ENCODE measurements around the gene PPP6R1.

PPP6R1 gene

DNA sequence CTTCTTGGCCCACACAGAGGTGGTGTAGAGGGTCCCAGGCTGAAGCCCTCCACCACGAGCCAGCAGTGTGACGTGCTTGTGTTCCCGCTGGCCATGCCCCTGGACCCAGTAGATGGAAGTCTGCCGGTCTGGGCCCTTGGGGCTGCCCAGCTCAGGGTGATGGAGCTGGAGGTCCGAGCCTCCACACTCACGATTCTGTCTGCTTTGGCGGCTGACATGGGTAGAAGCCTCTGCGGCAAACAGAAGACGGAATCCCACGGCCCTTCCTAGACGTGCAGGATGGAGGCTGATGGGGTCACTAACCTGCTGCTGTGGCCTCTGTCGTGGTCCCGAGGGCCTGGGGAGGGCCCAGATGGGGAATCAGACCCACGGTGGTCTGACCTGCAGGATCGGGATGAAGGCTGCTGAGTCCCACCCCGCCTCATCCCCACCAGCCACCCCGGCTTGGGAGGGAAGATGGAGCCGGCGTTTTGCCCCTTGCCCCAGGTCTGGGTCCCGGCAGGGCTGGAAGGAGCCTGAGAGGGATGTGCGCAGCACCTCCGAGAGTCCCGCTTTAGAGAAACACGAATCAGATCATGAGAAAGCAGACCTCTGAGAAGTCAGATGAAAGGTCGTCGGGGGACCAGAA, 34.7 kb downstream of the PPP6R1 start:
- ChIA-PET POLR2A (no interaction called here), CTCF (no interaction called here)
- DNase-seq (ENCODE audit: extremely low spot score): no peak

DNA sequence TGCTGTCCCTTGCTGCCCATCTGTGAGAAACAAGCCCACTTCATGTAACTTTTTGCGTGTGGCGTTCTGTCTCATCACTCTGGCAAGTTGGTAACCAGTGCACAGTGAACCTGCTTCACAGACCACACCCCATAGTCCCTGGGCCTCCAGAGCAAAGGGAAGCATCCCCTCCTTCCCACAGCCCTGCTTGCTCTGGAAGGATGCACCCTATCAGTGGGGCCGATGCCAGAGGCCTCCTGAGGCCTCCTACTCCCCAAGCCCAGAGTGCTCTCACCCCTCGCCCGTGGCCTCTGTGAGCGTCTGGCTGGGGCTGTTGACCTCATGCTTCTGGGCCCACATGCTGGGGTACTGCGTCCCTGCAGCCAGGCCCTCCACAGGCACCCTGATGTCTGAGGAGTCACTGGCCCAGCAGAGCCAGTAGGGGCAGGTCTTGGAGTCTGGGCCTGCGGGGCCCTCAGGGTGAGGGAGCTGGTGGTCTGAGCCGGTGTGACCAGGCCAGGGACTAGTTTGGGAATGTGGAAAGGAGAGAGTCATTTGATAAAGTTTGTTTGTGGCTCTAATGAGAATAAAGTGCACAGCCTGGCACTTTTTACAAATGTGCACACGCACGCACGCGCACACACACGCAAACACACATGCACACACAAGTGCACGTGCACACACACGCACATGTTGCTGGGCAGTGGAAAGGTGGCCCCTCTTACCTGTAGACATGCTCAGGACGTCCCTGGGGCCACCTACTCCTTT, 35.4 kb downstream of the PPP6R1 start:
- CTCF ChIA-PET: no interaction called here
- DNase-seq (ENCODE audit: extremely low spot score): no peak
- POLR2A ChIA-PET: no interaction called here
- TF ChIP-seq, protein P1, sequence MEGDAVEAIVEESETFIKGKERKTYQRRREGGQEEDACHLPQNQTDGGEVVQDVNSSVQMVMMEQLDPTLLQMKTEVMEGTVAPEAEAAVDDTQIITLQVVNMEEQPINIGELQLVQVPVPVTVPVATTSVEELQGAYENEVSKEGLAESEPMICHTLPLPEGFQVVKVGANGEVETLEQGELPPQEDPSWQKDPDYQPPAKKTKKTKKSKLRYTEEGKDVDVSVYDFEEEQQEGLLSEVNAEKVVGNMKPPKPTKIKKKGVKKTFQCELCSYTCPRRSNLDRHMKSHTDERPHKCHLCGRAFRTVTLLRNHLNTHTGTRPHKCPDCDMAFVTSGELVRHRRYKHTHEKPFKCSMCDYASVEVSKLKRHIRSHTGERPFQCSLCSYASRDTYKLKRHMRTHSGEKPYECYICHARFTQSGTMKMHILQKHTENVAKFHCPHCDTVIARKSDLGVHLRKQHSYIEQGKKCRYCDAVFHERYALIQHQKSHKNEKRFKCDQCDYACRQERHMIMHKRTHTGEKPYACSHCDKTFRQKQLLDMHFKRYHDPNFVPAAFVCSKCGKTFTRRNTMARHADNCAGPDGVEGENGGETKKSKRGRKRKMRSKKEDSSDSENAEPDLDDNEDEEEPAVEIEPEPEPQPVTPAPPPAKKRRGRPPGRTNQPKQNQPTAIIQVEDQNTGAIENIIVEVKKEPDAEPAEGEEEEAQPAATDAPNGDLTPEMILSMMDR (IDR thresholded peaks at IDR 0.05; ENCODE audit: control extremely low read depth, extremely low read depth, low read depth, missing control alignments): no peak

More for the DNA sequence above, 34.7 kb downstream of the PPP6R1 start:
- TF ChIP-seq, protein P1 (IDR thresholded peaks at IDR 0.05; ENCODE audit: control extremely low read depth, extremely low read depth, low read depth, missing control alignments): no peak

DNA sequence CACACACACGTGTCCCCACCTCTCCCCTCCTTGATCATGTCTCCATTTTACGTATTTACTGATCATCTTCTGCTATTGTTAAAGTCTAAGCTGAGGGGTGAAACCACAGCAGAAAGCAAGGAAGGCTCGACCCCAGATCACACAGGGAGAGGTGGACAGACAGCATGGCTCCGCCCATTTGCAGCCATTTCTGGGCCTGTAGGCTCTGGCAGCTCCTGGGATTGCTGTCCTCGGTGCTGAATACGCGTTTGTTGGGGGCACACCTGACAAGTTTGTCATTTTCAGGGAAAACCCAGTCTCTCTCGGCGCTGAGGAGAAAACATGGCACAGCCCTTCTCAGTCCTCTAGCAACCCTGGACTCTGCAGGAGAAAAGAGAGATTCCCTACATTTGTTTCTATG, 38.3 kb downstream of the PPP6R1 start:
- ChIA-PET POLR2A (no interaction called here), CTCF (interaction anchor here (1.5 kb wide), 1 partner anchor 60 kb away, joined by 4 read pairs; no protein-coding TSS in a partner anchor)
- no peak for DNase-seq (ENCODE audit: extremely low spot score)
- TF ChIP-seq, protein P1 (IDR thresholded peaks at IDR 0.05; ENCODE audit: control extremely low read depth, extremely low read depth, low read depth, missing control alignments): no peak

DNA sequence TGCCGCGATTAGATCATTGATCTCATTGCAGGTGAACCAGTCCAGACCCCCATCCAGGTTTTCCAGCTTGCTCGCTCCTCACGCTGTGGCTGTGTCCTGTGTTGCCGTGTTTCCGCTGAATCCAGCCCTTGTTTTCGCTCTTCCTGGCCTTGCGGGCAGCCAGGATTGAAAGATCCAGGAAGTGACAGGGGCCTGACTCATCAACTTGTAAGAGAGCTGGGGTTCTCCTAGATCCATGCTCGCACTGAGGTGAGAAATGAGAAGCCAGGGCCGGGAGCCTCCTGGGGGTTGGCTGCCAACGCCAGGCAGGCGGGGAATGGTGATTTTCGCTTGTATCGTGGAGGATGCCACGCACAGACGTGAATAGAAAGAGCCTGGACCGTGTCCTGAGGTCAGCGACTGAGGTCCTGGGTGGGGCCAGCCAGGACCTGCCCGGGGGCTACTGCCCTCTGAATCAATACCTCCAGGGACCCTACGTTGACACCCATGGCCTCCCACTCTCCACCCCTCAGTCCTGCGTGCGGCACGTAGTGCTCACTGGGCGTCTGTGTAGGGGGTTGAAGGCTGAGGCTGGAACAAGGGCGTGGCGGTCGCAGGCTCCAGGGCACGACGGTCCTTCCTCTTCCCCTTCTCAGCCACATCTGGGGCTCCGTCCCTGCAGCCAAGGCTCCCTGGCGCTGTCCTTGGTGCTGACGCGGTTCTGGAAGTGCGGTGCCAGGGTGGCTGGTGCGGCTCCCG, 42.2 kb downstream of the PPP6R1 start:
- TF ChIP-seq, protein P1 (IDR thresholded peaks at IDR 0.05; ENCODE audit: control extremely low read depth, extremely low read depth, low read depth, missing control alignments): no peak
- ChIA-PET POLR2A (no interaction called here), CTCF (no interaction called here)
- DNase-seq (ENCODE audit: extremely low spot score): peak; percentile 70

DNA sequence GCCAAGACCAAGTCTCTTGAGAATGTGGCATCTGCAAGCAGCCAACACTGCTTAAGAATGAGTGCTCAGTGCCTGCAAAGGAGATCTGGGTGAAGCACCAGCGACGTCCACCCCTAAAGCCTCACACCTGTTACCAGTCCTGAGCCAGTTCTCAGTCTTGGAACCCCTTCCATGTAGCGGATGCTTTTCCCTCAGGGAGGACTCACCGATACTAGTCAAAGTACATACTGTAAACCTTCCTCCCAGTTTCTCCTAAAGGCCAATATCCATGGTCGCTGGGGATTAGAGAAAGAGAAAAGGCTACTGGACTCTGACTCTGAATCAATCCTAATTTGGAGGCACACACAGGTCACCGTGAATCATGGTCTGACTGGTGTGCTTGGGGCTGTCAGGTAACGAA, 45.3 kb downstream of the PPP6R1 start:
- ChIA-PET POLR2A (no interaction called here), CTCF (no interaction called here)
- no peak for DNase-seq (ENCODE audit: extremely low spot score)
- TF ChIP-seq, protein P1 (IDR thresholded peaks at IDR 0.05; ENCODE audit: control extremely low read depth, extremely low read depth, low read depth, missing control alignments): no peak

DNA sequence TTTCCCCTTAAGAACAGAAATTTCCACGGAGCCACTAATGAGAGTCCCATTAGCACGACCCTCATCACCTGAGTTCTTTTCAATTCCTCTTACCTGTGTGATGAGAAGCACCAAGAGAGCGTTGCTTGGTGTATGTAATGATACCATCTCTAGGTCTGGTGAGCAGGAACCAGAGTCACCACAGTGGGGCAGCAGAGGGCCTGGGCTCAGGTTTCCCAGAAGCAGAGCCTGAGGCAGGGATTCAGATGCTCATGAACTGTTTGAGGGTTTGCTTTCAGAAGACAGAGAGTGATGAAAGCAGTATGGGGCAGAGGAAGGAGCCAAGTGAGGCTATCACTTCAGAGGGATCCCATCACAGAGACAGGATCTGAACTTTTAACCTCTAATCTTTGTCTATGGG, 46.4 kb downstream of the PPP6R1 start:
- TF ChIP-seq, protein P1 (IDR thresholded peaks at IDR 0.05; ENCODE audit: control extremely low read depth, extremely low read depth, low read depth, missing control alignments): peak; percentile 20
- DNase-seq (ENCODE audit: extremely low spot score): no peak
- POLR2A ChIA-PET: no interaction called here
- CTCF ChIA-PET: no interaction called here
